NCI-H2081 (cell line): ENCODE results near the gene FXYD1.
"Not testable (repeated sequence)": the region's sequence is repeated elsewhere in the genome, so short reads cannot be mapped to it uniquely, and the experiment has no call there.

Source experiments
- DNase-seq, 2 experiments: peaks; one replicate each; lab custom pipeline; 2025; lab: John Stamatoyannopoulos, UW

The FXYD1 gene

DNA sequence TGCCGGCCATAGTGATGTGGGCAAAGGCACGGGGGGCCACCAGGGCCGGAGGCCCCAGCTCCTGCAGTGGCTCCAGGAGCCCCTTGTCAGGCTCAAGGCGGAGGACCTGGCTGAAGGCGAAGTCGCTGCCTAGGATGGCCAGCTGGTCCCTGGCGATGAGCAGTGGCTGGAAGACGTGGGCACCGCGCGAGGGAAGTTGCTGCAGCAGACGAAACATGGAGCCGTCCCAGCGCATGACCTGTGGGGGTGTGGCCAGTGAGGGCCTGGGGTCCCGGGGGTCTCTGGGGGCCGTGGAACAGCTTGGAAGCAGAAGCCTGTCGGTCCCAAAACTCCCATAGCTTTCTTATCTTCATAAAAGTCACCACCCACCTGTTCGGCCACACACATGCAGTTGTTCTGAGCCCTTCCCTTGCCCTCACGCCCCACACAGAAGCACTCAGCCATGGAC, 13.3 kb upstream of the FXYD1 start:
- no peak for DNase-seq

DNA sequence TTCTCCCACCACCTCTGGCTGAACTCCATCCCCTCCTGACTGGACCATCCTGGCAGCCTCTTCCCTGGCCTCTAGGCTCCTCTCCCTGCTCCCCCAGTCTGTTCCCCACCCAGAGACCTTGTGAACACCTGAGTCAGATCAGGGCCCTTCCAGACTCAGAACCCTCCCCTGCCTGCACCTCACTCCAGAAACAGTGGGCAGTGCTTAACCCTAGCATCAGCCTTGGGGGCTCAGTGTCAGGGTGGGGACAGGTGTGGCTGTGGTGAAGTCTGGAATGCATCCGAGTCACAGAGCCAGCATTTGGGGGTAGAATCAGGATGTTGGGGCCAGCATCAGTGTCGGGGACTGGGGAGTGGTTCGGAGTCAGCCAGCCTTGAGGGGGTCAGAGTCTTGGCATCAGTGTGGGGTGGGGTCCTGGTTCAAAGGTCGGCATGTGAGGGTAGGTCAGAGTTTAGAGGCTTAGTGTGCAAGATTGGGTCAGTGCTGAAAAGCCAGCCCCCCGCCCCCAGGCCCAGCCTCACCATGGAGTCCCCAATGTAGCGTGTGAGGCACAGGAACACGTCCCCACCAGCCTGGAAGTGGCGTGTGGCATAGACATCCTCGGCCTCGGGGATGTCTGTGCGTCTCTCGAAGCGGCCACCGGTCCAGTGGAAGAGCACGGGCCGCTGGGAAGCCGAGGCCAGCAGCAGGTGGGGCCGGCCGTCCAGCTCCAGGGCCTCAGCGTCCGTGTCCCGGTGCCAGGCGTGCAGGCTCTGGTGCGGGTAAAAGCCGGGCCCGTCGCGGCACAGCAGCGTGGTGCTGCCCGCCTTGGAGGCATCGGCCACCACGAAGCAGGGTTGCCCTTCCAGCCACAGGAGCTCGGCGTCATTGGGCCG, 12.6 kb upstream of the FXYD1 start:
- no peak for DNase-seq

DNA sequence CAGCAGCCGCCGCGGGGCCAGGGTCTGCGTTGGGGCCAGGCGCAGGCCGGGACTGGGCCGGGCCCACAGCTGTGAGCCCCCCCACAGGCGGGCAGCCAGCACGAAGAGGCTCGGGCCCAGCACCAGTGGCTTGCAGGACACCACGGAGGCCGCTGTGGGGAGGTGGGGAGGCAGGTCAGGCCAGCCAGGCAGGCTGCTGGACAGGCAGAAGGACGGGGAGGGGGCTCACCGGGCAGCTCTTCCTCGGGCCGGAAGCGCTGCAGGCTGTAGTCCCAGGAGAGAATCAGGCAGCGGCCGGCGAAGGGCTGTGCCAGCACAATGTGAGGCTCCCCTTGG, 12.0 kb upstream of the FXYD1 start:
- no peak for DNase-seq

DNA sequence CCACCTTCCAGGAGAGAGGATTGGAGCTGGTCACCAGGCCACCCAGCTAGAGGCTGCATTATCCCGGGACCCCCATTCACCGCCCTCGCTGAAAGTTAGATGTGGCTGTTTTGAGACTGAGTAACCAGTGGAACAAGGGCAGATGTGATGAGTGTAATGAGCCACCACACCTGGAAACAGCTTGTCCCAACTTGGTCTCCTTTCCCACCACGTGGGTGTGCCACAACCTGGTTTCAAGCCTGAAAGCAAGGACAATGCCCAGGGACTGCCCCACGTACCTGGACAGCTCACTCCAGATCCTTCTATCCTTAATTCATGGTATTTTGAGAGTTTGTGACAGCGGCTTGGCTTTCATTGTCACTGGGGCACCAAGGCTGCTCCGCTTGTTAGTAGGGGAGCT, 10.8 kb upstream of the FXYD1 start:
- DNase-seq = no peak

DNA sequence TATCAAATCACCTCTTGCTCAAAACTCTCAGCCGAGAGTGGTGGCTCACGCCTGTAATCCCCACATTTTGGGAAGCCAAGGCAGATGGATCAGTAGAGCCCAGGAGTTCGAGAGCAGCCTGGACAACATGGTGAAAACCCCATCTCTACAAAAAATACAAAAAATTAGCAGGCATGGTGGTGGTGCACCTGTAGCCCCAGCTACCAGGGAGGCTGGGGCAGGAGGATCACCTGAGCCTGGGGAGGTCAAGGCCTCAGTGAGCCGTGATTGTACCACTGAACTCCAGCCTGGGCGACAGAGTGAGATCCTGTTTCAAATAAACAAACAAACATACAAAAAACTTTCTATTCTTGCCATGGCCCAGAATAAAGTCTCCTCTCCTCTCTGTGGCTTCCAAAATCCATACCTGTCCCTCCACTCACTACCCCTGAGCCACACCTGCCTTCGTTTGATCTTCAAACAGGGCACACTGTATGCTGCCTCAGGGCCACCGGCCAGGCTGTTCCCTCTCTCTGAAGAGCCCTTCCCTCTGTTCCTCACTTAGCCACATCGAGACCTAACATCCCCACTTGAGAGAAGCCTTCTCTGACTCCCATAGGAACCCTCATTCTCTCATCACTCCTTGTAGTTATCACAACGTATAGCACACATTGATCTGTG, 10.1 kb upstream of the FXYD1 start:
- DNase-seq = no peak

DNA sequence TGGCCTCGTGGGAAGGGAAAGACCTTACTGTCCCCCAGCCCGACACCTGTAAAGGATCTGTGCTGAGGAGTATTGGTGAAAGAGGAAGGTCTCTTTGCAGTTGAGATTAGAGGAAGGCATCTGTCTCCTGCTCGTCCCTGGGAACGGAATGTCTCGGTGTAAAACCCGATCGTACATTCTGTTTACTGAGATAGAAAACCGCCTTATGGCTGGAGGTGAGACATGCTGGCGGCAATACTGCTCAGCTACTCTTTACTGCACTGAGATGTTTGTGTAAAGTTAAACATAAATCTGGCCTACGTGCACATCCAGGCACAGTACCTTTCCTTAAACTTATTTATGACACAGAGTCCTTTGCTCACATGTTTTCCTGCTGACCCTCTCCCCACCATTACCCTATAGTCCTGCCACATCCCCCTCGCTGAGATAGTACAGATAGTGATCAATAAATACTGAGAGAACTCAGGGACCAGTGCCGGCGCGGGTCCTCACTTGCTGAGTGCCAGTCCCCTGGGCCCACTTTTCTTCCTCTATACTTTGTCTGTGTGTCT, 8.8 kb upstream of the FXYD1 start:
- DNase-seq = not testable (repeated sequence)

DNA sequence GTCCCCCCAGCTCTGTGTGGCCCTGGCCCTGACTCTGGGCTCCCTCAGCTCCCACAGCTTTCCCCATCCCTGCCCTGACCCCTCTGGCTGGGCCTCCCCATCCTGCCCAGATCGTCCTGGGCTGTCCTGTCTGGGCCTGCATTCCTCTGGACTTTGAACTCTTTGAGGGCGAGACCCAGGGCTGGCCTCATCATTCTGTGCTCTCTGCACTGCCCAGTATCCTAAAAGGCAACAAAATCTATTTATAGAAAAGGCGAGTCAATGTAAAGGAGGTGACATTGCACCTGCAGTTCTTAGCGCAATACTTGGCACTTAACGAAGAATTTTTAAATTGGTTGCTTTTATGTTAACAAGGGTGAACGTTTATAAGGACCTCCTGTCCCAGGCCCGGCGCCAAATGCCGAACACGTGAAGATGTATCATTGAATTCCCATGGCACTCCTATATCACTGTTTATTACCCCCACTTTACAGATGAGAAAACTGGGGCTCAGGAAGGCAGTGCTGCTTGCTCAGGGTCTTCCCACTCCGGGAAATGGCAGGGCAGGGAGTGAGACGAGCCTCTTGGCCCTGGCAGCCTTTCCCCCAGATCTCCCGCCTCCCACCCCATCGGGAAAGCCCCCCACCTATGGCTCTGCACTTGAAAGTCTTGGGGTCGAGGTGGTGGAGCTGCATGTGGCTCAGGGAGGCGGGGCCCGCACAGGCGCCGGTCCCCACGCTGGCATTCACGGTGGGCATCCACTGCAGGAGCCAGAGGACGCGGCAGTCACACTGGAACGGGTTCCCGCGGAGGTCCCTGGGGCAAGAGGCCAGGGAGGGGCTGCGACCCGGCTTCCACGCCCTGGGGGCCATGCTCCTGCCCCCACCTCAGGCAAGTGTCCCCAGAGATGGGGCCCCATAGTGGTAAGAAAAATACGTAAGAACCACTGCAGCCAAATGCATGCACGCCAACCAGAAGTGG, 7.6 kb upstream of the FXYD1 start:
- DNase-seq = no peak

DNA sequence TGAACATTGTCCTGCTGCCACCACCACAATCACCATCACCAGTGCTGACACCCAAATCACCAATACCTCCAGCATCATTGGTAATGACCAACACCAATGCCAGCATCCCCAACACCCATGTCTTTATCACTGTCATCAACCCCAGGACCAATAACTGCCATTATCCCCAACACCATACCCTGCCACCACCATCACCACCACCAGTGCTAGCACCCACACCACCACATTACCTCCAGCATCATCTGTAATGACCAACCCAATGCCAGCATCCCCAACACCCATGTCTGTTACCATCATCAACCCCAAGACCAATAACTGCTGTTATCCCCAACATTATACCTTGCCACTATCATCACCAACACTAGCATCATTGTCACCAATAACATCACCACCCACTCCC, 6.4 kb upstream of the FXYD1 start:
- no peak for DNase-seq

DNA sequence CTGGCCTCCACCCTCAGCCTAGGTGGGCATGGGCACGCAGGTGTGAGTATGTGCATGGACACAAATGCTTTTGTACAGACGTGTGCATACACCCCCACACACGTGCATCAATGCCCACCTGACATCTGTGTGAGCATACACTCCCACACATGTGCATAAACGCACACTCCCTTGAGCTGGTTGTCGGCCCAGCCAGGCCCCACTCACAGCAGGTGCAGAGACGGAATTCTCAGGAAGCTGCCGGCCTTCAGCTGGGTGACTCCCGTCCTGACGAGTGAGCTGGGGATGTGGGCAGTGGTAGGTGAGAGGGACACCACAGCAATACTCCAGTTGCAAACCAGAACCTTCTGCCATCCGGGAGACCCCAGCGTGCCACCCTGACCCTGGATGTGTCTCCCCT, 4.8 kb upstream of the FXYD1 start:
- DNase-seq = no peak

DNA sequence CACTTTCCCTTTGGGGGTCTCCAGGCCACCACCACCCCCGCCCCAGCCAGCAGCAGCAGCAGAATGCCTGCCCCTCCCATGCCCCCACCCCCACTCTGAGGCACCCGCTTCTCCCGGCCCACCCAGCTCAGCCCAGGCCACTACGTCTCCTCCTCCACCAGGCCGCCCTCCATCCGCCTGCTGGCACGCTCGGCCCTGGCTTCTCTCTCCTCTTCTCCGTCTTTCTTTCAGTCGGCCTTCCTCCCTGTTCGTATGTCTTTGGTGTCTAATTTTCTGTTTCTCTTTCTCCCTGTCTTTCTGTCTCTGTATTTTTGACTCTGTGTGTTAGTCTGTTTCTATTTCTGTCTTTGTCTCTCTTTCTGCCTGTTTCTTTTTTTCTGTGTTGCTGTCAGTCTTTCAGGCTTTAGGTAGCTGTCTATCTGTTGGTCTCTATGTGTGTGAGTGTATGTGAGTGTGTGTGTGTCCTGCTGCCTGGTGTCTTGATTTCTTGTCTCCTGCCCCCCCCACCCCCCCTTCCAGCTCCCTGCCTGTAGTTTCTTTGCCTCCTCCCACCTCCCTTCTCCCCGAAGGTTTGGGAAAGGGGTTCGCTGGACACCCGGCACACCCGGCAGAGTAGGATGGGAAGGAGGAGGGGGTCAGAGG, 3.9 kb upstream of the FXYD1 start, which contains the start of gene LGI4:
TSS of gene LGI4 (minus strand) at position 459 of the 642 bp plus-strand sequence. CDS start at position 80, 379 bp downstream.
- no peak for DNase-seq

DNA sequence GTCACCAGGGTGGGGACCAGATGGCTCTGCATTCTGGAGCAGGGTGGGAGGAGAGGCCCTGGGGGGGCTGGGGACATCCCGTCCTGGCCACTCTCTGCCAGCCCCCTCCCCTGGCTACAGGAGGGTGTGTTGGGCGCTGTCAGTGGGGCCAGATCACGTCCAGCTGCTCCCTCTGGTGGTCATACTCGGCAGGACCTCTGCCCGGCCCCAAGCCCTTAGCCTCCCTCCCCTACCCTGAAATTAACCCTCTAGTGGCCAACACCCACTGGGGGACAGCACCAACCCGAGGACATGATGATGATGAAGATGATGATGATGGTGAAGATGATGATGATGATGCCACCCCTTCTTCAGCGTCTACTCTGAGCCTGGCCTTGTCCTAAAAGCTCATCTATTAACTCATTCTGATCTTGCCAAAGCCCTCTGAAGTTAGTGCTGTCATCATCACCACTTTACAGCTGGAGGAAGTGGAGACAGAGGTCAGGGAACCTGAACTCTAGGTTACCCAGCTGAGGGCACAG, 3.2 kb upstream of the FXYD1 start:
- DNase-seq = peak; percentile 26 to 31

DNA sequence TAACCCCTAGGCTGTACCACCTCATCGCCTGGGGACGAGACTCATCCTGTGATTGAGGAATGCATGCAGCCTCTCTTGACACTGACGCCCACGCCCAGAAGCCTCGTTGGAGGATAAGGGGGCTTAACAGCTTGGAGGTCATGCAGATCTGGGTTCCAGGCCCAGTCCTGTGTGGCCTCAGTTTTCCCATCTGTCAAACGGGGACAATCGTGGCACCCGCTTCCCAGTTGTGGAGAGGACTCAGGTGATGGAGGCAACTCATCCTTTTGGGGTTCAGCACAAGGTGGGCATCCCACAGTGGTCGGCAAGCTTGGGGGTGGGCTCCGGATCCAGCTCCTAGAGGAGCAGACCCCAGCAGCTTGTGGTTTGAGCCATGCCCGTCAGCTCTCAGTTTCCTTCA, 2.4 kb upstream of the FXYD1 start:
- no peak for DNase-seq

DNA sequence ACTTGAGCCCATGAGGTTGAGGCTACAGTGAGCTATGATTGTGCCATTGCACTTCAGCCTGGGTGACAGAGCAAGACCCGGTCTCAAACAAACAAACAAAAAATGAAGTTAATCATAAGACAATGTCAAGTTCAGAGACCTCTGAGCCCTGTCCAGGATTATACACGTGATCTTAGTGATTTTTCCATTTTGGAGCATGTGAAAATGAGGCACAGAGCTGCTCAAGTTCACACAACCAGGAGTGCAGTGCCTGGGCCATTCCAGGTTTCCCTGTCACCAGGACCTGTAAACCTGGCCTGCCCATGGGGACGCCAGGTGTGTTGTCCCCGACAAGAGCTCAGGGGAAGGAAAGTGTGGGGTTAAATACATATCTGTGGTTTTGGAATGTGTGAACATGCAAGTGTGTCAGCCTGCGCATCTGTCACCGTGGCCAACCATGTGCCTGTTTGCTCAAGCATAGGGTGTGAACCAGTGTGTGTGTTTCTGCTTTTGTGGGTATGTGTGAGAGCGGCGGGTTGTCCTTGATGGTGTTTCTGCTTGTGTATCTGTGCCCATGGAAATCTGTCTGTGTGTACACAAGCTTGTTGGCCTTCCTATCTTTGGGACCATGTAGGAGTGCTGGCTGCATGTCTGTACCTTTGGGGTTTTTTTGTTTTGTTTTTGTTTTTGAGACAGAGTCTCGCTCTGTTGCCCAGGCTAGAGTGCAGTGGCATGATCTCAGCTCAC, 1.5 kb upstream of the FXYD1 start:
- DNase-seq = no peak

DNA sequence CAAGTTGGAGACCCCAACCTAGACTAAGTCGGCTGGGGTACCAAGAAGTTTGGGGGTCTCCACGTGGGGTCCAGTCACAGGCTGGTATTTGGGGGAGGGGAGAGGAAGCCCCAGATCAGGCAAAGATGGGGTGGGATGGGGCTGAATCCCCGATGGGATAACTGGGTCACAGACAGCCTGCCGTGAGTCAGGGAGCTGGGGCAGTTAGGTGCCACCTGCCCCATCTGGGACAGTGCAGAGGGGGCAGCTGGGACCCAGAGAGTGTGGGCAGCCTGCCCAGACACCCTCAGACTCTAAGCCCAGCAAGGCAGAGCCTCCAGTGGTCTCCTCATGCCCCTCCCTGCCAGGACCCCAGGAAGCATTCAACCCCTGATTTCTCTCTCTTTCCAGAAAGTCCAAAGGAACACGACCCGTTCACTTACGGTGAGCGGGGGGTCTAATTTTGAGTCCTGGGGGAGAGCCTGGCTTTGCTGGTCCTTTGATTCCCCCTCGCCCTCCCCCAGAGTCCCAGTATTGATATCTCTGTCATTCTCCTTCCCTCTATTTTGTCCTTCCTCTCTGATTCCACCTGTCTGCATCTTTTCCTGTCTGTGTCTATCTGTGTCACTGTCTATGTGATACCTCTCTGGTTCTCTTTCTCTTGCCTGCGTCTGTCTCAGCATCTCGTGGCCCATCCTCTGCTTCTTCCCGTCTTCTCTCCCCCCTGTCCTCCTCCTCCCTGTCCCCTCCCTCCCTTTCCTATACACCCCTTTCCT, 1.8 kb downstream of the FXYD1 start:
- DNase-seq = no peak

DNA sequence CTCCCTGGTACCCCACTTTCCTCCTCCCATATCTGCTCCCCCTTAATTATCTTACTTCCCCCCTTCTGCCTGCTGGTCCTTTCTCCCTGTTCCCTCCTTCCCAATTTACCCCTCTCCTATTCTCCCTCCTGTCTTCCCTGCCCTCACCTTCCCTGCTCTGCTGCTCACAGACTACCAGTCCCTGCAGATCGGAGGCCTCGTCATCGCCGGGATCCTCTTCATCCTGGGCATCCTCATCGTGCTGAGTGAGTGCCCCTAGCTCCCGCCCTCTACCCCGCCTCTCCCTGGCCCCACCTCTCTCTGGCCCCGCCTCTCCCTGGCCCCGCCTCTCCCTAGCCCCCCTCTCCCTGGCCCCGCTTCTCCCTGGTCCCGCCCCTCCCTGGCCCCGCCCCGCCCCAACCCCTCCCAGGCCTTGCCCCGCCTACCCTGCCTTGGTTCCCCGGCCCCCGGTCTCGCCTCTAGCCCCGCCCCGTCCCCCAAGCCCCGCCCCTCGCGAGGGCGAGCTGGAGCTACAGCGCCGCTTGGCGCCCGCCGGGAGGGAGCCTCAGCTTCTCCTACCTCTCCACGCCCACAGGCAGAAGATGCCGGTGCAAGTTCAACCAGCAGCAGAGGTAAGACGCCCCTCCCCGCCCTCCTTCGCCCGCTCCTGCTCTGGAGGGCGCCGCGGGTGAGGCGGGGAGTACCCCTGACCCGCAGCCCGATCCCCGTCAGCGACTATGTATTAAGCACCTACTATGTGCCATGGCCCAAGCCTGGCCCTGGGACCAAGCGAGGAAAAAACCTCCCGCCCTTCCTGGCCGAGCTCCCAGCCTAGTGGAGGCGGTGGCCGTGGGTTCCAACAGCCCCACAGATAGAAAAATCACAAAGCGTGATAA, 2.6 kb downstream of the FXYD1 start:
- peak; percentile 17 to 30 for DNase-seq

DNA sequence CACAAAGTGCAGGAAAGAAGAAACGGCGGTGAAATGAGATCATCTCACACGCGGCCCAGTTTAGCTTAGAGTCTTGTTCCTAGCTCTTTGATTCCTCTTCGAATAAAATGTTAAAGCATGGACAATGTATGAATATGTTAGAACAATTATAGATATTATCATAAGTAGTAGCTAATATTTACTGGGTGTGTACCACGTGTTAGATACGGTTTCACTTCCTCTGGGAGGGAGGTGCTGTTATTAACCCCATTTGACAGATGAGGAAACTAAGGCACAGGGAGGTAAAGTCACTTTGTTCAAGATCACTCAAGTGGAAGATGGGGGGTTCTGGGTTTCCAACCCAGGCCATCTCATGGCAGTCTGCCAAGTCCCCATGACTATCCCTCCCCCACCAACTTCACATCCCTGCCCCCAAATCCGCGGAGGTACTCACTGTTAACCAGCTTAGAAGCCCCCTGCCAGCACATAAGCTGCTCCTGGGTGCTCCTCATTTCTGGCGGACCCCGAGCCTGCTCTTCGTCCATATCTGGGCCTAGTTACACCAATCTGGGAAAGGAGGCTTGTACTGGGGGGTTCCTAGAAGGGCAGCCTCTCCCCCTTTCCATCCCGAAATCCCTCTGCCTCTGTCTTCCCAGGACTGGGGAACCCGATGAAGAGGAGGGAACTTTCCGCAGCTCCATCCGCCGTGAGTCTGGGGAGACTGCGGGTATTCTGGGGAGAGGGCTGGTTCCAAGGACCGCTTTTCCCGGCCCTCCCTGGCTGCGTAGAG, 3.4 kb downstream of the FXYD1 start:
- DNase-seq = no peak

DNA sequence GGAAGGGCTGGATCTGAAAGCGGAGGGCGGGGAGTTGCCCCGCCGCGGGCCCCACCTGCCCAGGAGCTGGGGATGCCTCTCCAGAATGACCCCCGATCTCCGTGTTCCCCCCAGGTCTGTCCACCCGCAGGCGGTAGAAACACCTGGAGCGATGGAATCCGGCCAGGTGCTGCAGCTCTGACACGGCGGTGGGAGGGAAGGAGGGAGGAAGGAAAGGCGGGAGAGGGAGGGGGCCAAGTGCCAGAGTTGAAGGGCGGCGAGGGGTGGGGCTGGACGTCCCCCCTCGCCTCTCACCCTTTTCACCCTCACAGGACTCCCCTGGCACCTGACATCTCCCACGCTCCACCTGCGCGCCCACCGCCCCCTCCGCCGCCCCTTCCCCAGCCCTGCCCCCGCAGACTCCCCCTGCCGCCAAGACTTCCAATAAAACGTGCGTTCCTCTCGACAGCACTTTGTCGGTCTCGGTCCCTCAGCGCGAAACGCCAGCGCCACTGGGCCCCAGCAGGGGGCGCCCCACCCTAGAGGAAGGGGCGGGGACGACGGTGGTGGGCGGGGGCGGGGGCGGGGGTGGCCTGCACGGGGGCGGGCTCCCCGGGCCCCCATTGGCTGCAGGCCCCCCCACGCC, 4.1 kb downstream of the FXYD1 start:
- no peak for DNase-seq
